ENCODE data around the gene SYPL1.

GRCh38 chr7:106151459-106152312 is 39.6 kb upstream of the SYPL1 start:
- no peak for TF ChIP-seq CTCF (IDR thresholded peaks at IDR 0.05)
- no peak for TF ChIP-seq POLR2AphosphoS5 (IDR thresholded peaks at IDR 0.05)

Data from prostate gland (tissue), 2 donors.